GM10266 (cell line): ENCODE data around the gene MEX3A.
"Not testable (repeated sequence)": the region's sequence is repeated elsewhere in the genome, so short reads cannot be mapped to it uniquely, and the experiment has no call there.

Experiments
- DNase-seq: peaks from one replicate; pipeline ENCODE4 v3.0.0; 2012; ENCODE audit errors: extremely low spot score
- TF ChIP-seq, protein P1 (sequence below): IDR thresholded peaks from 2 replicates; pipeline ENCODE4 v1.5.1; 2012; ENCODE audit warnings: mild to moderate bottlenecking, low read depth; ENCODE audit not compliant: control insufficient read depth, insufficient read depth; ENCODE audit errors: missing control alignments

MEX3A gene

DNA sequence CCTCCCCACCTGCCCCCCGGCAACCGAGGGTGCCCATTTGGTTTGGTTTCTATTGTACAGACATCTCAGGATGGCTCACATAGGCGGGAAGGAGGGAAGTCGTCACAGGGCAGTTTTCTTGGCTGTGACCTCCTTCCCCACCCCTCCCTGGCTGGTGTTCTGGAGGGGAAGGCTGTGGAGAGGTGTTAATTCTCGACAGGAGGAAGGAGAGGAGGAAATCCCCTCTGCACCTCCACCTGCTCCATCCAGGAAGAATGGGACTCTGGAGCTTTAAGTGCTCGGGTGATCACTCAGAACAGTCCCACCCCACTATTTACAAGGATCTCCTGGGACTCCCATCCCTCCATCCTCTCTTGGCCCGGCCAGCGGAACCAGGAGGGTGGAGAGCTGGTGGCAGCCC lies 7.6 kb downstream of the MEX3A start:
- DNase-seq, result no peak
- TF ChIP-seq, protein P1, sequence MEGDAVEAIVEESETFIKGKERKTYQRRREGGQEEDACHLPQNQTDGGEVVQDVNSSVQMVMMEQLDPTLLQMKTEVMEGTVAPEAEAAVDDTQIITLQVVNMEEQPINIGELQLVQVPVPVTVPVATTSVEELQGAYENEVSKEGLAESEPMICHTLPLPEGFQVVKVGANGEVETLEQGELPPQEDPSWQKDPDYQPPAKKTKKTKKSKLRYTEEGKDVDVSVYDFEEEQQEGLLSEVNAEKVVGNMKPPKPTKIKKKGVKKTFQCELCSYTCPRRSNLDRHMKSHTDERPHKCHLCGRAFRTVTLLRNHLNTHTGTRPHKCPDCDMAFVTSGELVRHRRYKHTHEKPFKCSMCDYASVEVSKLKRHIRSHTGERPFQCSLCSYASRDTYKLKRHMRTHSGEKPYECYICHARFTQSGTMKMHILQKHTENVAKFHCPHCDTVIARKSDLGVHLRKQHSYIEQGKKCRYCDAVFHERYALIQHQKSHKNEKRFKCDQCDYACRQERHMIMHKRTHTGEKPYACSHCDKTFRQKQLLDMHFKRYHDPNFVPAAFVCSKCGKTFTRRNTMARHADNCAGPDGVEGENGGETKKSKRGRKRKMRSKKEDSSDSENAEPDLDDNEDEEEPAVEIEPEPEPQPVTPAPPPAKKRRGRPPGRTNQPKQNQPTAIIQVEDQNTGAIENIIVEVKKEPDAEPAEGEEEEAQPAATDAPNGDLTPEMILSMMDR, result no peak

DNA sequence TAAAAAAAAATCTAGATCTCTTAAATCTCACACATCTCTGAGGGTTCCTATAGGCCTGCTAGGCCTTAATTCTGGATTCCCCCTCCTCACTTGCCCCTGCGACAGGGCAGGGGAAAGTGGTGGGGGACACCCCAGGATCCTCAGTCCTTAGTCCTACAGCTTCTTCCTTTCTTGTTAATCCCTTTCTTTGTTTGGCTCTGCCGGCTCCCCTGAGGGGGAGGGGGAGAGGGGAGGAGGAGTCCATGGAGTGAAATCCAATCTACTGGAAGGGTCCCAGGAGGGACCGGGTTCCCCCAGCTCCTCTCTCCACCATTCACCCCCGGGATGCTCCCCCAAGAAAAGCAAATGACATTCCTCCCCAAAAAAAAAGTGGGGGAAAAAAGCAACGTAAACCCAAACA lies 8.5 kb downstream of the MEX3A start:
- no peak for DNase-seq
- TF ChIP-seq, protein P1, result no peak

DNA sequence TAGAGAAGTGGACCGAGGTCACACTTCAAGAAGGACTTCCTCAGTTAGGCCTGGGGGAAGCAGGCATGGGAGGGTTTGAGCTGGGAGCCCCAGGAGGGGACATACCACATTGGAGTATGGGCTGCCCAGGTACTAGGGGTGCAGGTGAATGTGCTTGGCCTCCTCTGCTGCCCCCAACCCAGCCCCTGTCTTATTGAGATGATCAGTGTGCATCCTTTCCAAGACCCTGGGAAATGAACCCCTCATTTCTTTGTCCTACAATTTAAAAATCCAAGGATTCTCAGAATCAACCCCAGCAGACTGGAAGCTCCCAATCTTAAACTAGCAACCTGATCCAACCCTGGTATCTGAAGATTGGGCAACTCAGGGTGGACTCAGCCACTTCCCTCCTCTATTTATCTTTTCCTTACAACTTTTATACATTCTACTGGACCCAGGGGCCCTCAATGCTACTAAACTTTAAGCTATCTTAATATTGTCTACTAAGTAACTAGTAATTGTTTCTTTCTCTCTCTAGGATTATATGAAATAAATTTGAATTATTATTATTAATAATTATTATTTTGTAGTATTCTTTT lies 9.1 kb downstream of the MEX3A start:
- DNase-seq, result no peak
- TF ChIP-seq, protein P1, result no peak

DNA sequence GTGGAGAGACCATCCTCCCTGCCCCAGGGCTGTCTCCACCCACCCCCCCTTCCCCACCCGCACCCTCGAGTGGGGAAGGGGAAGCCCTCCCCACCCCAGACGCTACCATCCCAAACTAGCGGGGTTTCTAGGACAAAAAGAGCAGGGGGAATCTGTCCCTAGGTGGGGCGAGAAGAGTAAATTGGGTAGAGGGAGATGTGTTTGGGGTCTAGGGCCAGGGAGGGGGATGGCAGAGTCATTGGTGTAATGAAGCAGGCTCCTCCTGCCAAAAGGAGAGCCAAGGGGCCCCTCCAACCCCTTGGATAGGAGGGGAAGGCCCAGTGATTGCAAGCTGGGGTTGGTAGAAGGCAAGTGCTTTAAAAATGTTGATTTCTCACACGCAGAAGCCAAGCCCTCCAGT lies 10.0 kb downstream of the MEX3A start:
- TF ChIP-seq, protein P1, result no peak
- no peak for DNase-seq

DNA sequence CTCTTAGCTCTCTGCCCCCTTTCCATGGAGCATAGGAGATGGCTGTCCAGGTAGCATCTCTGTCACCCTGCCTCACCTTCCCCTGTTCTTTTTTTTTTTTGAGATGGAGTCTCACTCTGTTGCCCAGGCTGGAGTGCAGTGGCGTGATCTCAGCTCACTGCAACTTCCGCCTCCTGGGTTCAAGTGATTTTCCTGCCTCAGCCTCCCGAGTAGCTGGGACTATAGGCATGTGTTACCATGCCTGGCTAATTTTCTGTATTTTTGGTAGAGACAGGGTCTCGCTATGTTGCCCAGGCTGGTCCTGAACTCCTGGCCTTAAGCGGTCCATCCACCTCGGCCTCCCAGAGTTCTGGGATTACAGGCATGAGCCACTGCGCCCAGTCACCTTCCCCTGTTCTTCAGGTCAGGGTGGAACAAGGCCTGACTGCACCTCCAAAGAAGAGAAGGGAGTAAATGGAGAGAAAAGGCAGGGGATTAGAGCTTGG lies 10.9 kb downstream of the MEX3A start:
- DNase-seq, result not testable (repeated sequence)

DNA sequence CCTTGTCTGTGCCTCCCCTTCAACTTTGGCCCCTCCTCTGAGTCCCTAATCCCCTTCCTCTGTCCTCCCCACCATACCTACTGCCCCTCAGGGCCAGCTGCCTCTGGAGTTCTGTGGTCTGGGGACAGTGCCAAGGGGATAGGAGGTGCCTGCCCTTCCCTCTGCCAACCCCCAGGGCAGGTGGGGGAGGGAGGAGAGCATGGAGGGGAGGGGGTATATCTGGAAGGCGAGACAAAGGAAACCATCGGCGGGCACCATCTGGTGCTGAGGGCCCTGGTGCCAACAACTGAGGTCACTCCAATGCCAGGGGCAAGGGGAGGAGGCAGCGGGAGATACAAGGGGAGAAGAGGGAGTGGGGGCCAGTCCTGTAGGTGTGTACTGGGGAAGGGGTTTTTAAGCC lies 11.7 kb downstream of the MEX3A start:
- DNase-seq, result no peak
- TF ChIP-seq, protein P1, result no peak

DNA sequence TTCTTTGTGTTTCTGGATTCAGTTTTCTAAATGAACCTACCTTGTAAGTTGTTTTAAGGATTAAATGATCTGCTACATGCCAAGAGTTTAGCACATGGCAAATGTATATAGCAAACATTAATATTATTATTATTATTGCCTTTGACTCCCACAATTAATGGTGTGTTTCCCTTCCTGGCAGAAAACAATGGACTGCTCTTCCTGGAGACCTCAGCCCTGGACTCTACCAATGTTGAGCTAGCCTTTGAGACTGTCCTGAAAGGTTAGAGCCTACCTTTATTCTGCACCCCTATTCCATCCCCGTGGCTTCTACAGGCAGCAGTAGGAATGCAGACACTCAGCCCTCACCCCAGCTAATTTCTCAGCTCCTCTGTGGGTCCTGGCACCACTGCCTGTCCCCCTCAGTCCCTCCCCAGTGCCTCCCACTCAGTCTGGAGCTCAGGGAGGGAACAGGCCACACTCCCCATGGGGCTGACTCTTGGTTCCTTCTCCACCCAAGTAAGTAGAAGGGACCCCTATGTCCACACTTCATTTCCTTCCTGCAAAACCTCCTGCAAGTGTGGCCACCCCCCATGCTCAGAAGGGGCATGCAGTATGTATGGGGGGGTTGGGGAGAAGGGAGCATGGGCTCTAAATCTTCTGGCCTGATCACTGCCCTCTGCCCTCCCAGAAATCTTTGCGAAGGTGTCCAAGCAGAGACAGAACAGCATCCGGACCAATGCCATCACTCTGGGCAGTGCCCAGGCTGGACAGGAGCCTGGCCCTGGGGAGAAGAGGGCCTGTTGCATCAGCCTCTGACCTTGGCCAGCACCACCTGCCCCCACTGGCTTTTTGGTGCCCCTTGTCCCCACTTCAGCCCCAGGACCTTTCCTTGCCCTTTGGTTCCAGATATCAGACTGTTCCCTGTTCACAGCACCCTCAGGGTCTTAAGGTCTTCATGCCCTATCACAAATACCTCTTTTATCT lies 12.5 kb downstream of the MEX3A start:
- DNase-seq, result no peak
- TF ChIP-seq, protein P1, result no peak
